ENCODE data around the gene MMP23B.
"Not testable (repeated sequence)": the region's sequence is repeated elsewhere in the genome, so short reads cannot be mapped to it uniquely, and the experiment has no call there.

- not testable (repeated sequence) for TF ChIP-seq CTCF (IDR thresholded peaks at IDR 0.05; ENCODE audit: poor library complexity, severe bottlenecking); SMC3 (conservative IDR thresholded peaks at IDR 0.05; ENCODE audit: poor library complexity)
These were observed 2.6 kb downstream of the MMP23B start for GRCh38 chr1:1634613-1635012.
